Measurements from ENCODE around the gene VRK2. TPM values are rescaled to one million over a fixed set of nuclear protein-coding genes. Genes with fewer than 3 reads are reported as not detected.

The VRK2 gene
- total and polyA plus RNA-seq, 2 experiments from 2014 or later: 19.0 to 22.5 TPM

DNA sequence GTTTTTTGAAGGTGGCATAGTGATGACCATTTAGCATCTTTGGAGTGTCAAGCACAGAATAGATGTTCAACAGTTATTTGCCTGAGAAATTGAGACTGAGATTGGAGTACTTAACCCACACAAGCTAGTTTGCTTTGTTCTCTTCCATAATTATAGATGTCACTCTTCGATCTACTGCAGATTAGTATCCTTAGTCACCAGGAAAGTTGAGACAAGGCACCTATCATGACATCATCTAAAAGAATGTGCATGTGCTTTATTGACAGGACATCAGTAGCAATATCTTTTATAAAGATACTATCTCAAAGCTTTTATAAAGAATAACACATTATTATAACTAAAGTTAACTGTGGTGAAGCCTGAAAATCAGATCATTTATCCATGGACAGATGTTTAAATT, 6.4 kb downstream of the VRK2 start (continued):
- TF ChIP-seq, protein P1, sequence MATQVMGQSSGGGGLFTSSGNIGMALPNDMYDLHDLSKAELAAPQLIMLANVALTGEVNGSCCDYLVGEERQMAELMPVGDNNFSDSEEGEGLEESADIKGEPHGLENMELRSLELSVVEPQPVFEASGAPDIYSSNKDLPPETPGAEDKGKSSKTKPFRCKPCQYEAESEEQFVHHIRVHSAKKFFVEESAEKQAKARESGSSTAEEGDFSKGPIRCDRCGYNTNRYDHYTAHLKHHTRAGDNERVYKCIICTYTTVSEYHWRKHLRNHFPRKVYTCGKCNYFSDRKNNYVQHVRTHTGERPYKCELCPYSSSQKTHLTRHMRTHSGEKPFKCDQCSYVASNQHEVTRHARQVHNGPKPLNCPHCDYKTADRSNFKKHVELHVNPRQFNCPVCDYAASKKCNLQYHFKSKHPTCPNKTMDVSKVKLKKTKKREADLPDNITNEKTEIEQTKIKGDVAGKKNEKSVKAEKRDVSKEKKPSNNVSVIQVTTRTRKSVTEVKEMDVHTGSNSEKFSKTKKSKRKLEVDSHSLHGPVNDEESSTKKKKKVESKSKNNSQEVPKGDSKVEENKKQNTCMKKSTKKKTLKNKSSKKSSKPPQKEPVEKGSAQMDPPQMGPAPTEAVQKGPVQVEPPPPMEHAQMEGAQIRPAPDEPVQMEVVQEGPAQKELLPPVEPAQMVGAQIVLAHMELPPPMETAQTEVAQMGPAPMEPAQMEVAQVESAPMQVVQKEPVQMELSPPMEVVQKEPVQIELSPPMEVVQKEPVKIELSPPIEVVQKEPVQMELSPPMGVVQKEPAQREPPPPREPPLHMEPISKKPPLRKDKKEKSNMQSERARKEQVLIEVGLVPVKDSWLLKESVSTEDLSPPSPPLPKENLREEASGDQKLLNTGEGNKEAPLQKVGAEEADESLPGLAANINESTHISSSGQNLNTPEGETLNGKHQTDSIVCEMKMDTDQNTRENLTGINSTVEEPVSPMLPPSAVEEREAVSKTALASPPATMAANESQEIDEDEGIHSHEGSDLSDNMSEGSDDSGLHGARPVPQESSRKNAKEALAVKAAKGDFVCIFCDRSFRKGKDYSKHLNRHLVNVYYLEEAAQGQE (IDR thresholded peaks at IDR 0.05; ENCODE audit: unreplicated experiment): no peak
- TF ChIP-seq STAT1 (IDR thresholded peaks at IDR 0.05; ENCODE audit: unreplicated experiment): no peak
- no peak for TF ChIP-seq JUNB (IDR thresholded peaks at IDR 0.05; ENCODE audit: unreplicated experiment)

DNA sequence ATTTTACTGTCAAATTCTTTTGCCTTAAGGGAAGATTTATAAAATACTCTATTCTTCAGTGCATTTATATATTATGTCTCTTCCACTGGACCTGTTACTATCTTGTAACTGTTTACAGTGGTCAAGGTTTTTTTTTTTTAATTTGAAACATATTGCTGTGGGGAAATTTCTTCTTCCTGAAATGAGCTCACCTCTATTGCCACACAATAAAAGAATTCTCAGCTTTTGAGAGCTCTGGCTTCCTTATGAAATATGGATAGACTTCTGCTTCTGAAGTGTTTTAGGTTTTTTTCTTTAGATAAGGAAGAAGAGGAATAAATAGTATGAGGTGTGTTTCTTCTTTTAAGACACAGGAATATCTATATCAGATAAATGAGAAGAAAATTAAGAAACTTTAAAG, 7.7 kb downstream of the VRK2 start:
- Mint-ChIP-seq H3K36me3 (ENCODE audit: low read depth) (peaks cover 4% of the 10 kb centered on the region; the same call in 2 of the 3 replicates), H3K4me3 (no peak overlapping the region), H3K27ac (no peak overlapping the region), H3K4me1 (peaks cover 44% of the 10 kb centered on the region), H3K27me3 (ENCODE audit: insufficient read depth, low read depth, poor library complexity) (no peaks in the 10 kb centered on the region), H3K9me3 (no peaks in the 10 kb centered on the region)
- Histone ChIP-seq H3K27ac (ENCODE audit: low read depth) (no peak overlapping the region), H3K27me3 (ENCODE audit: insufficient read depth) (no peaks in the 10 kb centered on the region), H2AFZ (no peak overlapping the region), H3K79me2 (replicated peaks; ENCODE audit: insufficient read depth) (0 out of 2 replicates have a peak, but pooled peaks cover 1% of the 10 kb centered on the region), H3K9me2 (ENCODE audit: insufficient read depth) (no peaks in the 10 kb centered on the region), H3K4me2 (no peak overlapping the region), H4K20me1 (replicated peaks; ENCODE audit: insufficient read depth) (no peaks in the 10 kb centered on the region), H3K4me1 (ENCODE audit: insufficient read depth) (peaks cover 51% of the 10 kb centered on the region), H3K36me3 (ENCODE audit: insufficient read depth) (no peaks in the 10 kb centered on the region), H3K4me3 (no peak overlapping the region), H3F3A (replicated peaks; ENCODE audit: low read depth) (no peaks in the 10 kb centered on the region)
- DNase-seq (ENCODE audit: low spot score) (no peak), ATAC-seq (no peak)
- TF ChIP-seq EZH2phosphoT487 (IDR thresholded peaks at IDR 0.05; ENCODE audit: unreplicated experiment) (no peak), STAT1 (IDR thresholded peaks at IDR 0.05; ENCODE audit: unreplicated experiment) (no peak), CREB1 (CRISPR knock-in tag; IDR thresholded peaks at IDR 0.05; ENCODE audit: low read depth) (no peak), EZH2 (IDR thresholded peaks at IDR 0.05; ENCODE audit: low read depth, unreplicated experiment) (no peak), ZNF114 (CRISPR knock-in tag; IDR thresholded peaks at IDR 0.05) (no peak), POLR2AphosphoS5 (IDR thresholded peaks at IDR 0.05; ENCODE audit: low read depth) (no peak)
- TF ChIP-seq, protein P1 (IDR thresholded peaks at IDR 0.05; ENCODE audit: unreplicated experiment): no peak
- TF ChIP-seq, protein P2, sequence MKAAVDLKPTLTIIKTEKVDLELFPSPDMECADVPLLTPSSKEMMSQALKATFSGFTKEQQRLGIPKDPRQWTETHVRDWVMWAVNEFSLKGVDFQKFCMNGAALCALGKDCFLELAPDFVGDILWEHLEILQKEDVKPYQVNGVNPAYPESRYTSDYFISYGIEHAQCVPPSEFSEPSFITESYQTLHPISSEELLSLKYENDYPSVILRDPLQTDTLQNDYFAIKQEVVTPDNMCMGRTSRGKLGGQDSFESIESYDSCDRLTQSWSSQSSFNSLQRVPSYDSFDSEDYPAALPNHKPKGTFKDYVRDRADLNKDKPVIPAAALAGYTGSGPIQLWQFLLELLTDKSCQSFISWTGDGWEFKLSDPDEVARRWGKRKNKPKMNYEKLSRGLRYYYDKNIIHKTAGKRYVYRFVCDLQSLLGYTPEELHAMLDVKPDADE (IDR thresholded peaks at IDR 0.05): no peak
- TF ChIP-seq, protein P3, sequence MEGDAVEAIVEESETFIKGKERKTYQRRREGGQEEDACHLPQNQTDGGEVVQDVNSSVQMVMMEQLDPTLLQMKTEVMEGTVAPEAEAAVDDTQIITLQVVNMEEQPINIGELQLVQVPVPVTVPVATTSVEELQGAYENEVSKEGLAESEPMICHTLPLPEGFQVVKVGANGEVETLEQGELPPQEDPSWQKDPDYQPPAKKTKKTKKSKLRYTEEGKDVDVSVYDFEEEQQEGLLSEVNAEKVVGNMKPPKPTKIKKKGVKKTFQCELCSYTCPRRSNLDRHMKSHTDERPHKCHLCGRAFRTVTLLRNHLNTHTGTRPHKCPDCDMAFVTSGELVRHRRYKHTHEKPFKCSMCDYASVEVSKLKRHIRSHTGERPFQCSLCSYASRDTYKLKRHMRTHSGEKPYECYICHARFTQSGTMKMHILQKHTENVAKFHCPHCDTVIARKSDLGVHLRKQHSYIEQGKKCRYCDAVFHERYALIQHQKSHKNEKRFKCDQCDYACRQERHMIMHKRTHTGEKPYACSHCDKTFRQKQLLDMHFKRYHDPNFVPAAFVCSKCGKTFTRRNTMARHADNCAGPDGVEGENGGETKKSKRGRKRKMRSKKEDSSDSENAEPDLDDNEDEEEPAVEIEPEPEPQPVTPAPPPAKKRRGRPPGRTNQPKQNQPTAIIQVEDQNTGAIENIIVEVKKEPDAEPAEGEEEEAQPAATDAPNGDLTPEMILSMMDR (conservative IDR thresholded peaks at IDR 0.05; ENCODE audit: low read depth in 2 of 2): no peak

All from GM23338 (cell line).